ENCODE data around the gene ZSWIM4. TPM values are rescaled to one million over a fixed set of nuclear protein-coding genes. Genes with fewer than 3 reads are reported as not detected.

Gene ZSWIM4
- total RNA-seq, 1 experiment from 2014 or later: 2.7 TPM

DNA sequence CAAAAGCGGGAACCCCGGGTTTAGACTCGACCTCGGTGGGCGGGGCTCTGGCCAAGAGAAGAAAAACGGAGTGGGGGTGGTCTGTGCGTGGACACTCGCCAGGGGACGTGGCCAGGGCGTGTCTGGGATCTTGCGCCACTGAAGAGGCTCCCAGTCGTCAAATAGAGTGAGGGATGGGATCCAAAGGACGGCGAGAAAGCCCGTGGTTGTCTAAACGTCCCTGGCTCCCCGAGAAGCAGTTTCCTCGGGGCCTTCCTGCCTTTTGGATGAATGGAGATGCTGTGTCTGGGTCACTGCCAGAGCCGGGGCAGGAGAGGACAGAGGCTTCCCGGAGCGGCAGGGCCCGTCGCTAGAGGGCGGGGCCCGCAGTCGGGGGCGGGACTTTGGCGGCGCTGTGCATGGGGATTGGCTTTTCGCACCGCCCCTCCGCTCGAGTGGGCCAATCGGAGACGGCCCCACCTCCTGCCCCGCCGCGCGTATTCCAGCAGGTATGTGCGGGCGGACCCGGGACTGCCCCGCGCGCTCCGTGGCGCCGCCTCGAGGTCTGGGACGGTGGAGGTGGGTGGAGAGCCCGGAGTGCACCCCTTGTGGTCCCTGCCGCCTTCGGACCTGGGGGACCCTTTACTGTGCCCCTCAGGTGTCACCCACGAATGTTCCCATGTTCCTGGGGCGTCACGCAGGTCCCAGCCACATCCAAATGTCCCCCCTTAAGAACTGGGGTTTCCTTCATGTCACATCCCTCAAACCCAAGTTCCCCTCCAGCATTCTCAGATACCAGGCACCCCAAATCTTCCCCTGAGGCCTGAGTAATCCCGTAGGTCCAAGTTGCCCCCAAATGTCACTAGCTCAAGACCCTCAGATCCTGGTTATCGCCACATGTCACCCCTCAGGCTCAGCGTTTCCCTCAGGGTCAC lies 38.3 kb downstream of the ZSWIM4 start:
- peak; percentile 82 for DNase-seq (ENCODE audit: low read depth)

DNA sequence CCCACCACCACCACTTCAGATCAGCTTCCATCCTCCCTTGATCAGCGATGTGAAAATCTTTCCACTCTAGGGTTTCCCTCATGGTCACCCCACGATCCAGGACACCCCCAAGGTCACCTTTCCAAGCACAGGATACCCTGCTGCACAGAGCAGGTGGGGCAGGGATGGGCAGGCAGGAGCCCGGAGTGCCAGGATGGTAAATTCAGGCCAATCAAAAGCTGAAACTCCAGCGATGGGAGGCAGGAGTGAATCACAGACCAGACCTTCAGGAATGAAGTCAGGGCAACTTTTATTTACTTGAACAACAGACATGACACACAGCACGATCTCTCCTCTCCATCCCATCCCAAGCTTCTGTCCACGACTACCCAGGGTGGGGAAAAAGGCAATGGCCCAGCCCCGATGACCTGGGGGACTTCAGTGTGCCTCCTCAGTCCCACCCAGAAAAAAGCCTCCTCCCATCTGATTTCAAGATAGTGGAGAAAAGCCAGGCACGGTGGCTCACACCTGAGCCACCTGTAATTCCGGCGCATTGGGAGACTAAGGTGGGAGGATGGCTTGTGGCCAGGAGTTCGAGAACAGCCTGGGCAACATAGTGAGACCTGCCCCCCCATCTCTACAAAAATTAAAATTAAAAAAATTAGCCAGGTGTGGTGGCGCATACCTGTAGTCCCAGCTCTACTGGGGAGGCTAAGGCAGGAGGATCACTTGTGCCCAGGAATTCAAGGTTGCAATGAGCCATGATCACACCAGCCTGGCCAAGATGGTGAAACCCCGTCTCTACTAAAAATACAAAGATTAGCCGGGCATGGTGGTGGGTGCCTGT lies 39.2 kb downstream of the ZSWIM4 start:
- peak; percentile 52 for DNase-seq (ENCODE audit: low read depth)

GRCh38 chr19:13835791-13836723 lies 40.8 kb downstream of the ZSWIM4 start:
- DNase-seq (ENCODE audit: low read depth): no peak

- DNase-seq (ENCODE audit: low read depth): no peak
Measured at GRCh38 chr19:13838435-13839129, 43.3 kb downstream of the ZSWIM4 start.

- DNase-seq (ENCODE audit: low read depth): peak; percentile 90
Measured at GRCh38 chr19:13839130-13839937, 44.1 kb downstream of the ZSWIM4 start.

- DNase-seq (ENCODE audit: low read depth): no peak
Measured at GRCh38 chr19:13839938-13840304, 44.7 kb downstream of the ZSWIM4 start.

GRCh38 chr19:13840305-13841085 lies 45.3 kb downstream of the ZSWIM4 start:
- DNase-seq (ENCODE audit: low read depth): peak; percentile 84

DNA sequence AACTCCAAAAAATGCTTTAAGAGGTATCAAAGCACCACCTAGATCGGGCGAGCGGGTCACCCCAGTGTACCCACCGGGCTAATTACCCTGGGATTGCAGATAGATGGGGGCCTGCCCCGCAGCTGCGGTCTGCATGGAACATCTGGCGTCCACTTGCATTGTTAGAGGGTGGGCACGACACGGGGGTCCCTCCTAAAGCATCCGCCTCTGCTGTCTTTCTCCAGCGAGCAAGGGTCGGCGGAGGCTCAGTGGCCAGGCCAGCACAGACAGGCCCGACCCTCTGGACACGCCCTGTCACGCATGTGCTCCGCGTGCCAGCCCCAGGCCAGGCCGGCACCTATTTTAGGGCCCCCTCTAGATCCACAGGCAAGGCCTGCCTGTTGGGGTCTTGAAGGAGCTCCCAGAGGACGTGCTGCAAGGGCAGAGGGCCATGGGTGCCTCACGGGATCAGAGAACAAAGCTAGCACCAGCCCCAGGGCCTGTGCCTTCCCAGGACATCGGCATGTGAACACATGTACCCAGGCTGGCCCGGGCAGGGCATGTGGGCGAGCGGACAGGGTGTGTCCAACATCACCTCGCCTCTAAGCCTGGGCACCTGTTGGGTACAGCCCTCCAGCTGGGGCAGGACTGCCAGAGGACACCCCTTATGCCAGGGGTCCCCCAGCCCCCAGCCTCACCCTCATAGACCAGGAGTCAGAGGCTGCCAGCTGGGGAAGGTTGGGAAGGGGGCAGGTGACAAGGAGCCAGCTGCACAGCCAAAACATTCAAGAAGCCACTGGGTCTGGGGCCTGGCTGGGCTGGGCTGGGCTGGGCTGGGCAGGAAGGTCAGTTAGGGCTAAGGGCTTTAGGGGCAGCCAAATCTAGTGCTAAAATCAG lies 46.1 kb downstream of the ZSWIM4 start:
- peak; percentile 69 for DNase-seq (ENCODE audit: low read depth)

DNA sequence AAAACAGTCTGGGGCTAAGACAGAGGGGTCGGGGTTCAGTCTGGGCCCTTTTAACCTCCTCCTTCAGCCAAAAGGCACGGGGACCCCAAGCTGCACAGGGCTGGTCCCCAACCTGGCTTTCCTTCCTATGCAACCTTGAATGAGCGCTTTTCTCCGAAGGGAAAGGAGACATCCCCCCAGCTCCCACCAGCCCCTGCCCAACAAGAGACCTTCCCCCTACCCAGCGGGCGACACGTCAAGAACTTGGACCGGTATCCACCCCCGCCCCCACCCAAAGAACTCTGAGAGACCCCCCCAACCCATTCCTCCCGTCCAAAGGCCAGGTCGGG lies 46.7 kb downstream of the ZSWIM4 start:
- DNase-seq (ENCODE audit: low read depth): no peak

GRCh38 chr19:13842291-13843103 lies 47.3 kb downstream of the ZSWIM4 start:
- peak; percentile 66 for DNase-seq (ENCODE audit: low read depth)

- DNase-seq (ENCODE audit: low read depth): peak; percentile 68
Measured at GRCh38 chr19:13843104-13843921, 48.1 kb downstream of the ZSWIM4 start.

- DNase-seq (ENCODE audit: low read depth): no peak
Measured at GRCh38 chr19:13844130-13844631, 48.9 kb downstream of the ZSWIM4 start.

DNA sequence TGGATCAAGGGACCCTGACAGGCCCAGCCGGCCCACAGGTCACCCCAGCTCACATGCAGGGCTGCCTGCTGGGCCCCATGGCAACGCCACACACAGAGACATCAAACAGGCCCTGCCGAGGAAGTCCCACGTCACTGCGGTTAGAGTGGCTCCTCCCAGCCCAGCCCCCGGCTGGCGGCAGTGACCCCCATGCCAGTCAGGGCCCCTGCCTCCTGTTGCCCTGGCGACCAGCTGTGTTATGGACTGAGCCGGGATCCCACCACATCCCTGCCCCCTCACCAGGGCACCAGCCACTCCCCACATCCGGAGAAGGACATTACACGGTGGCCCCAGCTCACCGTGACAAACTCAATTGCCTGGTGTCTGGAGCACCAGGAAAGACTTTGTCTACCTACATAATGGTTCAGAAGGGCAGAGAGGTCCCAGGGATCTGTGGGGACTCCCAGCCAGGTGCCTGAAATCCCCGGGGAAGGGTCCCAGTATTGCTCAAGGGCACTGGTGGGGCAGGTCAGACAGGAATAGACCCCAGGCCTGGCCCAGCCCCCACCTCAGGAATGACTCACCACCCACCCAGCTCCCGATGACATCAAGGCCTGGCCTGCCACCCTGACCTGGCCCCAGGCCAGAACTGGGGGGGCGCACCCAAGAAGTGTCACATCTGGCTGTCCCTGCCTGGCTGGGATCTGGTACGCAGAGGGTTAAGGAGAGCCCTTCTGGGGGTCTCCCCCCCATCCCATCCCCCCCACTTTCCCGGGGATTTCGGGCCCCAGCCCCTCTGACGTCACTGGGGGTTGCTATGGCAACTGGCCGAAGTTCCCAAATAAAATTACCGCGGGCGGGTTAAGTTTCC lies 51.5 kb downstream of the ZSWIM4 start:
- peak; percentile 98 for DNase-seq (ENCODE audit: low read depth)

GRCh38 chr19:13847407-13848339 lies 52.4 kb downstream of the ZSWIM4 start:
- peak; percentile 93 for DNase-seq (ENCODE audit: low read depth)

All from HT1080 (cell line).